GM19240 (cell line): ENCODE results near the gene OARD1.

Experiments used
- DNase-seq: peaks from one replicate; pipeline ENCODE4 v3.0.0; 2011; ENCODE audit warnings: low spot score; ENCODE audit not compliant: insufficient read length

OARD1 gene

DNA sequence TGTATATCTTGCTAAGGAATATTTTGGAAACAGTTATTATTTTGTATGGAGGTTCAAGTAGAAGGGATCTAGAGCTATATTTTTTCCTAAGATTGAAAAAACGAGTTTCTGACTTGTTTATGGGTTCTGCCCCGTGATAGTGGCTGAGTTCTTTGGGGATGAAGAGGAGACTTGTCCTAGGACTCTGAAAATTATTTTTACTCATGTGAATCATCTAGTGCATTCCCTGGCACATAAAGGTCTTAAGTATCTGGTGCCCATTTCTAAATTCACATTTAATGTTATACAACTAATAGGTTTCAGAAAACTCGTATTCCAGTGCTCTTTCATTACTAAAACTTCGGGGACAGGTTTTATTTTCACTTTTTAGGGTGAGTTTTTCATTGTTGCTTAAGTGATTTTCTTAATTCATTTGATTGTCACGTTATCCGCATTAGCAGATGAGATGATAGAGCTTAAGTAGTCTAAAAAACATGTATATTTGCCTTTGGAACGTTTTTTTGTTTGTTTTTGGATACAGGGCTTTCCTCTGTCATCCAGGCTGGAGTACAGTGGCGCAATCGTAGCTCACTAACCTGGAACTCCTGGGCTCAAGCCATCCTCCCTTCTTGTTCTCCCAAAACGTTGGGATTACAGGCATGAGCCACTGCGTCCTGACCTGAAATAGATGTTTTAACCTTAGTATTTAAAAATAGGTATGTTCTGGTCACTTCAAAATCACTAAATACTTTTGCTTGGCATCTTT, 2.7 kb upstream of the OARD1 start:
- no peak for DNase-seq

DNA sequence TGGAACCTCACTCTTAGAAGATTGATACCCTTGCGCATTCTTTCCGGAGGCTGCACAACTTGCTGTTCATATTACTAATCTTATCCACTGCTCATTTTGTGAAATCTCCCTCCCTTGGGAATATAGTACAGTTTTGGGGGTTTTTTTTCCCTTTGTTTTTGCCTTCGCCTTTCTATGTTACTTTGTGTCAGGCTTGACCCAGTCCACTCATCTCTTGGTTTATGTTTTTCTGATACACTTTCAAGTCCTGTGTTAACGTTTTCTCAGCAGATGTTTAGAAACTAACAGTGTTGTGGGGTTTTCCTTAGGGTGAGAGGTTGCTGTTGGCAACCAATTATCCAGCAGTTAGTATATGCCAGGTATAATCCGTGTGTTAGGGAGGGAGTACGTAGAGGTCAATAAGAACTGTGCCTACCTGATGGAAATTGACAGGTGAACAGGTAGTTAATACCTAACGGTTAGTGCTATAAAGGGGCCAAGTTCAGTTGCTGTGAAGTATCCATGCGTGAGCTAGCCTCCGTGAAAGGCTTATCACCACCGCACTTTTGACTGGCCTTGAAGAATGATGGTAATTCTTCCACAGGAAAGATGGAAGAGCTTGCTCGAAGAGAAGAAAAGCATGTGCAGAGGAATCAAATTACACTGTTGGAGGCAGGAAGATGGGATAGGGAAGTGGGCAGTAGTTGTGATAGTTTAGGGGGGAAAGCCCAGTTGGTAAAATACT, 2.0 kb upstream of the OARD1 start:
- DNase-seq = no peak

DNA sequence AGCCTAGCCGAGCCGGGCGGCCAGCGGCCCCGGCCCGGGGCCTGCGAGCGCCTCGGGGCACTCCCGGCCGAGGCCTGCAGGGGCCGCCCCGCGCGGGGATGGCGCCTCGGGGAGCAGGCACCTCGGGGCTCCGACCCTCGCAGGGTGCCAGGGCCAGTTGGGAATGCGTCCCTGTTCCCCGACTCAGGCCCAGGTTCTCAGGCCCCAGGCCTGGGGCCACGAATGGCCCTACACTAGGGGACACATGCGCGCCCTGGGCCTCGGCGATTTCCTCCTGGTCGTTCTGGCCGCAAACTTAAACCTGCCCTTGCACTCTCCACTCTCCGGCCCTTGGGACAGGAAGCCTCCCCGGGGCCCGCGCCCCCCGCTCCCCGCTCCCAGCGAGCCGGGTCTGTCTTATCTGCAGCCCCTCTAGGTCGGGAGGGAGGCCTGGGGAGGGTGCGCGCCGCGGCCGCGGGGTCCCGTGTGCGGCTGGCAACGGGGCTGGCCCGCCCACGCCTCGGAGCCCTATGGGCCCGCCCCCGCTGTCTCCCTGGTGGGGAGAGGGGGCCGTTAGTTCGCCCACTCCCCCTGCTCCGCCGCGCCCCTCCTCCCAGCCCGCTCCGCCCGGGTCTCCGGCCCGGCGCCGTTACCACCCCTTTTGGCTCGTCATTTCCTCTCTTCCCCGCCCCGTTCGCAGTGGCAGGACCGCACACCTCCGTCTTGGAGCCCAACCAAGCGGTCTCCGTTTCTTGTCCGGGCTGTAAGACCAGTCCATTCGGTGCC, 1.2 kb upstream of the OARD1 start:
- peak; percentile 55 for DNase-seq

DNA sequence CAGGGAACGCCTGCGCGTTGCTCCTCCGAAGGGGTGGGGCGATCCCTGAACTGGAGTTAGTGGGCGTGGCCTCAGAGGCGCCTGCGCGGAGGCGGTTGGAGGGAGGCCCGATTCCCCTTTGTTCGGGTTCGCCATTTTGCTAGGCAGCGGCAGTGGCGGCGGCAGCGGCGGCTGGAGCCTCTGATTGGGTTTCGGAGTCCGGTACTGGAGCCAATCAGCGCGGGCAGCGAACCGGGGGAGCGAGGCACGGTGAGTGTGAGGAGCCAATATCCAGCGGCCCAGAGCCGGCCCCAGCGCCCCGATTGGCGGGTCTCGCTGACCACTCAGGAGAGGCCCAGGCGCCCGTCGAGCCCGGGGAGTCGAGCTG, 663 bp upstream of the OARD1 start, which contains the start of gene NFYA:
NFYA (plus strand) TSS at position 139 of the 367 bp plus-strand sequence. CDS start 6,116 bp downstream, outside the sequence.
- DNase-seq = no peak

DNA sequence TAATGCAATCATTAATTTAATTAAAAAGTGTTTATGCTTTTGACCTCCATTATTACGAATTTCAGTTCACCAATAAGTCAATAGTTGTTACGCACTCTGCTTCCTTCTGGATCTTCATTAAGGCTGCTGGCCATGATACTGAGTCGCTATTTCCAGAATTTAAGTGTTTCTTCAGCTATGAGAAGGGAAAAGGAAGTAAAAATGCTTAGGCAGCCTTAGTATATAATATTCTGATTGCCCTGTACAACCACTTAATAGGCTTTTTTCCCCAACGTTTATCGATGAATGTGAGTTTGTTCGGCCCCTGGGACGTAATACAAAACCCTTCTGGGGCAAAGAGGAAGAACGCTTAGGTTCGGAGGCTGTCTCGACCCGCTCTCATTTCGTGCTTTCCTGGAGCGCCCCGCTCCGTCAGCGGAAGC, 644 bp downstream of the OARD1 start:
- DNase-seq = peak; percentile 29

DNA sequence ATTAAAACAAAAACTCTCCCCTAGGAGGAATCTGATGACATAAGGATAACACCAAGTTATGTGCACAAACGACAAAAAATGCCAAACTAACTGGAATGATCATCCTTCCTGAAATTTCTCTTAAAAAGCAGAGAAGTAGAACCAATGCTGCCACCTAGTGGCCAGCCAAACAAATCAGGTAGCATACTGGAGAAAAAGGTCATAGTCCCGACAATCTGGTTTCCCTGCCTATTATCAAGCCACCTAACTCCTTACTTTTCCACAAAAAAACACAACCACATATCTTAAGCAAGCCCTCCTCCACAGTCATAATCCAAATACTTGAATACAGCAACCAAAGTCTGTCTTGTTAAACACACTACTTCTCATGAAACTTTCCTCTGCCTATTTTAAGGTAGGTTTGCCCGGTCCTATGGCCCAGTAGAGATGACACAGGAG, 5.3 kb downstream of the OARD1 start:
- no peak for DNase-seq

DNA sequence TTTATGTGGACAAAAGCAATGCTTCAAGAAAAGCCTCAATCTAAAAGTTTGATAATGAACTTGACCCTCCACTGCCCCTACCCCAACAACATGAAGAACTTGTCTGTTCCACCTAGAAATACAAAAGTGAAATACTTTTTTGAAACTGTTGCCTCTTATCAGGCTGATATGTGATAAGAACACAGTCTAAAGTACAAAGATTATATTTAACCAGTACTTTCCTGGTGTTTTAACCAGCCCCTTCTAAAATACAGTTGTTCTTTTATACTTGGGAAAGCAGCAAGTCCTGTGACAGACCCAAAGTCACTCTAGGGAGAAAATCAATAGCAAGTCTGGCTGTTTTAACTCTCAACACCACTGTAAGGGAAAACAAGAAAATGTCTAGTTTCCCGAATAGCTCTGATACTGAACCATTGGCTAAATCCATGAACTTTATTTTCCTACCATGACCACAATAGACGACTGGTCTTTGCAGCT, 6.6 kb downstream of the OARD1 start:
- DNase-seq = no peak

DNA sequence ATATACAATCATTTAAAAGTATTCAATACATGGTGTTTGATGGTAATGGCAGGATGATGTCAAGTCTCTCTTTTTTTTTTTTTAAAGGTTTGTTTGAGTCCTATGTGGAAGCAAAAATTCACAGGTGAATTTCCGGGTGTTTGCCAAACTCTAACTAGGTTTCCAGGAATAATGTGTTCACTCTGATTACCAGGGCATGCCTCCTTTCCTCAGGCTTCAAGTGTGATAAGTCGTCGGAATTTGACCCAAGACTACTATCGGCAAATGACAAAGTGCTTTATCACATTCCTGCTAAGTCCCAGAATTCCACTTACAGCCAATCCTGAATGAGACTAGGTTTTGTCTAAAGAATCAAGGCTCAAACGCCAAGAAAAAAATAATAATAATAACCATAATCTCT, 7.3 kb downstream of the OARD1 start:
- DNase-seq = no peak

DNA sequence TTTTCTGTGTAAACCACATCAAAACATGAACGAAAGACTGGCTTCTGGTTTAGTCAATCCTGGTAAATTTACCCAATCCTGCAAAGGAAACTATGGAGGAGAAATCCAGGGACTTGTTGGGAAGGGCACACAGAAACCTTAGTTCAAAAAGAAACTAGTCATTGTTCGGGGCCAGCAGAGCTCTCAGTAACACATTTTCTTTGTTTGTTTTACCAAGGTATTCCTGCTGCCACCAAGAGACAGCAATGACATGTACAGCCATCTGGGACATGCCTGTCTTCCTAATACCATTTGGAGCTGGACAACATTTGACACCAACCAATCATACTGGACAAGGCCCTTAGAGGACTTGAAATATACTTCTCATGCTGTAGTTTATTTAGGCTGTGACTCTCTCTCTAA, 8.3 kb downstream of the OARD1 start:
- no peak for DNase-seq

DNA sequence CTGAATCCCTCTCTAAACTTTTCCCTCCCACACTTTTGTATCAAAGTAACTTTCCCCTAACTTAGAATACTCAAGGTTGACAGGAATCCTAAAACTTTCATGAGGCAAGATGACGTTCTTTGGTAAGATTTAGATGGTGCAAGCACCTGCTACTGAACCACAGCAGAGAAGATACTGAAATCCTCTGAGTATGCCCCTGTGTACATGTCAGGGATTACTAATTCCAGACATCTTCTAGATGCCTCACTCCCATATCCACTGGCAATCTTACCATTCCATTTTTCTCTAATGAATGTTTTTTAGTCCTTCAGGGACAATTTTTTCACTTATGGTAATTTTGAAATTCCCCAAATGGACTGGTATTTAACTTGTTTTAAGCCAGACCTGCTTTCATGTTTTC, 10.1 kb downstream of the OARD1 start:
- DNase-seq = no peak

DNA sequence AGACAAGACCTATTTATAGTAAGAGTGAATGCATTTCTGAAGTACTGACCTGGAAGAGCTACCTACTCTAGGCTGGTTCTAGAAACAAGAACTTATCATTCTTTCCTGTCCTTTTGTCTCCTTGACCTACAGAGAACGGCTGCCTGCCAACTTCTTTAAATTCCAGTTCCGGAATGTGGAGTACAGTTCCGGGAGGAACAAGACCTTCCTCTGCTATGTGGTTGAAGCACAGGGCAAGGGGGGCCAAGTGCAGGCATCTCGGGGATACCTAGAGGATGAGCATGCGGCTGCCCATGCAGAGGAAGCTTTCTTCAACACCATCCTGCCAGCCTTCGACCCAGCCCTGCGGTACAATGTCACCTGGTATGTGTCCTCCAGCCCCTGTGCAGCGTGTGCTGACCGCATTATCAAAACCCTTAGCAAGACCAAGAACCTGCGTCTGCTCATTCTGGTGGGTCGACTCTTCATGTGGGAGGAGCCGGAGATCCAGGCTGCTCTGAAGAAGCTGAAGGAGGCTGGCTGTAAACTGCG, 10.9 kb downstream of the OARD1 start:
- no peak for DNase-seq

DNA sequence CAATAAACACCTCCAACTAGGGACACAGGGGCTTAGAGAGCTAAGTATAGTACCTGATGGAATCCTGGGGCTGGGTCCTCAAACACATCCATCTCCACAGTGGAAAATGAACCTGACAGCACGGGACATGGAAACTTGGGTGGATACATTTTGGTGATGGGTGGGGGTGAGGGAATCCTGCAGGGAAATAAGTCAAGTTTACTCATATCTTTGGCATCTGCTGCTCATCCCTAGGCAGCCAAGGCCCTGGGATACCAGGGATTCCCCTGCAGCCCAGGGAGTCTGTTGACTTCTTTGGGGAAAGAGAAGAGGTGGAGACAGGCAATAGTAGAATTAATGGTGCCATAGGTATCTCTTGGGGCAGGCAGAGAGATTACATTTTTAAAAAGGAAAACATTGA, 12.6 kb downstream of the OARD1 start:
- no peak for DNase-seq

DNA sequence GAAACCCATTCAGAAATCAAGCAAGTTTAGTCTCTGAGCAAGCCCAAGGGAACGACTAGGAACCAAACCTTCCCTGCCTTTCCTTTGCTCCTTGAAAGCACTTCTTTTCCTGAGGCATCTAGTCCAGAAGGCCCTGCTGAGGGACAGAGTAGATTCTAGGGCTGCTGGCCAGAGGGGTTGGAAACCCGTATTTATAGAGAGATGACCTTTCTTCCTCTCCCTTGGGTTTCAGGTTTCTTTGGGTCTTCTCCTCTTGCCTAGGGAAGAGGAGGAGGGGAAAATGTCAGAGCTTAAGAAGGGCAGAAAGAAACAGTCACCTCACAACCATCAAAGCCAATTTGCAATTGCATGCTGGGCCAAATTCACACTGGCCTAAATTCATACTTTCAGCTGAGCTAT, 13.4 kb downstream of the OARD1 start:
- no peak for DNase-seq

DNA sequence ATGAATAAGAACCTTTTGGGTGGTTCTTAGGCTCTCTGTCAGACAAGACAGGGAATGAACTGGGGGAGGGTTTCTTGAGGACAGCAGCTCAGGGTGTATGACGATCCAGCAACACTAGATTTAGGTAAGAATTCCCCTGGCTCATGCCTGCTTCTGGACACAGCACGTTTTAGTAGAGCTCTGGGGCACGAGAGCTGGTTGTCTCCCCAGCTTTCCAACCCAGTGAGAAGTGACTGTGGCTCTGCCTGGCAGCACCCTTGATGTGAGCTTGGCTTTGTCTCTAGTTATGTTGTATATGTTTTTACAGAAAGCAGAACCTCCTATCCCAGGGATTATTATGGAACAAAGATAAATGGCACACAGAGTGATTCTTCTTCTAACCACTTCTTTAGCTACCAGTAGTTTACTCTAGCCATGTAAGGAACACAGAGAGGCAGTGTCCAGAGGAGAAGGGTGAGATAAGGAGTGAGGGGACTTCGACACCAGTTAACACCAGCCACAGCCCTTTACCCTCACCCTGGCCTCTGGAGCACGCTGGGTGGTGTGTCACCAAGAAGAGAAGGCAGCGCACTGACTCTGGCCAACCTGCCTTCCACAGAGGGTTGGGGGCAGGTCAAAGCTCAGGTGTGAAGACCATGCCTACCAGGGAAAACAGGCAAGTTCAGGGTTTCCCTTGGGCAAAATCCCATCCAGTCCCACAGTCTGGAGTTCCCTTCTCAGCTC, 15.2 kb downstream of the OARD1 start:
- DNase-seq = no peak

DNA sequence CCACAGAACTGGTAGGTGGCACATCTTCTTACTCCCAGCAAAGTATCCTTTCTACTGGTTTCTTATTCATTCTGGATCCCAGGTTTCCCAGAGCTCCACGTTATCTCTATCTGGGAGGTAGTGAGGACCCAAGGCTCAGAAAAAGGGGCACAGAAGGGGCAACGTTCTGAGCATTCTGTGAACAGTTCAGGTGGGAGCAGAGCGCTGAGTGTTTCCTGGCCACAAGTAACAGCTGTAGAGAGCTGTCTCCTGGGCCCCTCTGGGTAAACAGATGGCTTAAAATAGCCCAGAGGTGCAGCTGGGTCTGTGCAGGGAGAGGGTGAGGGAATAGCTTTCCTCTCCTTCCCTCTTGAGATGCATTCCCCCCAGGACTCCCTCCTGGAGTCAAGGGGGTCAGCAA, 17.0 kb downstream of the OARD1 start:
- no peak for DNase-seq

DNA sequence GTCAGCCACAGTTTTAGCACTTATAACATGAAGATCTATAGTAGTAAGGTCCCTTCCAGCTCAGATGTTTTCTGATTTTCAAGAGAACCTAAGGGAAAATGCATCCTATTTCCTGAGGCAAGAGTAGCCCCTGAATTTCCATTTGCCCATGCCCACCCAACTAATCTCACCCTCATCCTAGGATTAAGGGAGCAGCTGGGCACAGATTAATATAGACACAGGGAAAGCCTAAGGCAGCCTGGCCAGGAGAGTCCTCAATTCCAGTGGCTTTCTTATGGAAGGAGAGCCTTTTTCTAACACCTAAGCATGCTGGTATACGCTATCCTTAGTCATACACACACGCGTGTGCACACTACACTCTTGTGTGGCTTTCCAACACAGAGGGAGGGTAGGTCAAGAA, 17.6 kb downstream of the OARD1 start:
- DNase-seq = no peak

DNA sequence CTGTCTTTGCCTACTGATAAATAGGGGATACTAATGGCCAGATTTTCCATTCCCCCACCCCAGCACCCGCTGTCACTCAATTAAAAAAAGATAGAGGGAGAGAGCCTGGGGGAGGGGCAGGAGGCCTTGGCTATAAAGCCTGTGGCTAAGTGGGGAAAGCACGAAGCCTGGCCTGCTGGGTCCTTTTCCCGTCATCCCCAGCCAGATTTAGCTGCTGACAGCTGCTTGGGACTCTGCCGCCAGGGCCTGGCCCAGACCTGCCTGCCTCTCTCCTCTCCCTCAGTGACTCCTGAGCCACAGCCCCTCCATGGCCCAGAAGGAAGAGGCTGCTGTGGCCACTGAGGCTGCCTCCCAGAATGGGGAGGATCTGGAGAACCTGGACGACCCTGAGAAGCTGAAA, 19.1 kb downstream of the OARD1 start, which contains the start of gene APOBEC2:
APOBEC2 (plus strand) TSS at position 162 of the 400 bp plus-strand sequence; CDS start at position 308, 146 bp downstream.
- DNase-seq = no peak

DNA sequence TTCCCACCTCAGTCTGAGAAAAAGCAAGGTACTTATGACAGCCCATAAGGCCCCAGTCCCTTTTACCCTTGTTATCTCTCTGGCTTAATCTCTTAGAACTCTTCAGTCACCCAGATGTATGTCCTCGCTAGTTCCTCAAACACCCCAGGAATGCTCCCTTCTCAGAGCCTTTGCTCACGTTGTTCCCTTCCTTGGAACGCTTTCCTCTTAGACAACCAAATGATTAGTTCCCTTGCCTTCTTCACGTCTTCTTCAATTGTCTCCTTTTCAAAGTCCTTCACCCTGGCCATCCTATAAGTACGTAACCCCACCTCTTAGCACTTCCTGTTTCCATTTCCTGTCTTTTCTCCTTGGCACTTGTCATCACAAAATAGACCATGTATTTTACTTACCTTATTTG, 20.3 kb downstream of the OARD1 start:
- DNase-seq = no peak

DNA sequence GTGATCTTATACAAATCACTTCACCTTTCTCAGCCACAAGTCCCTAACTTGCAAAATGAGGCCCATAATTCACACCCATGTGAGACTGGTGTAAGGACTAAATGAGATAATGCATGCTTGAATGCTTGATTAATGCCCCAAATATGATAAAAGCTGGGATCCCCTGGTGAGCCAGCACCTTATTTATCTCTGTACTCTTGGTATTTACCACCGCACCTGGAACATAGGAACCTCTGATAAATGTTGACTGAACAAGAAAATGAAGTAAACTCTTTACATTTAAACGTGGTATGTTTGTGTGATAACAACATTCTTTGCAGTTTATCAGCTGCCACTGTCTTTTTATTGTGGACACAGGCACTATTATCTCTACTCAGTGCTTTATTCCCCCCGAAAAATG, 21.6 kb downstream of the OARD1 start:
- no peak for DNase-seq

DNA sequence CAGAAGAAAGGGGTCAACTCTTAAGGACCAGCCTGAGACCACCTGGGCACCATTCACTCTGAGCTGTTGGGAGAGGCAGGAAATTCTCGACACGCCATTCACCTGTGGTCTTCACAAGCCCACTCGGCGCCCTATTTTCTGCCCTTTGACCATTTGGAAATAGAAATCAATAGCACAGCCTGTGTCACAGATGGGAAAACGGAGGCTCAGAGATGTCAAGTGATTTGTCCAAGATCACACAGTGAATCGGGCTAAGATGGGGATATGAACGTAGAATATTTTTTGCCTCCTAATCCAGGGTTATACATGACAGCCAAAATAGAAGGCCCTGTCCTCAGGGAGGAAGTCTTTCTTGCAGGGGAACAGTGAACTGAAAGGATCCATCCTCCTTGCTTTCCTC, 22.2 kb downstream of the OARD1 start:
- DNase-seq = no peak

DNA sequence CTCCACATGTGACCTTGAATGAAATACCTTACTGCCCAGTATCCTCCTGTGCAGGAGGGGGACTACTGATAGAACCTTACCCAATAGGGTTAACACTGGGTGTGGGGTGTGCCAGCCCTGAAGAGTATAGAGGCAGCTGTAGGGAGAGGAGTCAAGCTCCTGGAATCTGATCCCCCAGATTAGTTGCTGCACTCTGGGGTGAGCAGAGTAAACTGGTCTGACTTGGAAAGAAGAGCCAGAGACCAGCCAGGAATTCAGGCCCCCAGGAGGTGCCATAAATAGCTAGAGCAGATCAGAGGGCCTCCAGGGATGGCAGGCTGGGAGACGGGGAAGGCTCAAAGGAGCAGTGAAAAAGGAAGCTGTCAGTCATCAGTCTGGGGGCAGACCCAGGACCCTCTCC, 22.6 kb downstream of the OARD1 start:
- no peak for DNase-seq
